GM19463 (cell line): Measurements from ENCODE around the gene TBX22.
"Not testable (repeated sequence)": the region's sequence is repeated elsewhere in the genome, so short reads cannot be mapped to it uniquely, and the experiment has no call there.

ENCODE experiments used
- ATAC-seq: cut with Tn5 transposase; IDR thresholded peaks from one replicate; pipeline ENCODE4 v1.9.1; 2021; ENCODE audit warnings: mild to moderate bottlenecking, moderate library complexity; ENCODE audit not compliant: unreplicated experiment

Gene TBX22, protein sequence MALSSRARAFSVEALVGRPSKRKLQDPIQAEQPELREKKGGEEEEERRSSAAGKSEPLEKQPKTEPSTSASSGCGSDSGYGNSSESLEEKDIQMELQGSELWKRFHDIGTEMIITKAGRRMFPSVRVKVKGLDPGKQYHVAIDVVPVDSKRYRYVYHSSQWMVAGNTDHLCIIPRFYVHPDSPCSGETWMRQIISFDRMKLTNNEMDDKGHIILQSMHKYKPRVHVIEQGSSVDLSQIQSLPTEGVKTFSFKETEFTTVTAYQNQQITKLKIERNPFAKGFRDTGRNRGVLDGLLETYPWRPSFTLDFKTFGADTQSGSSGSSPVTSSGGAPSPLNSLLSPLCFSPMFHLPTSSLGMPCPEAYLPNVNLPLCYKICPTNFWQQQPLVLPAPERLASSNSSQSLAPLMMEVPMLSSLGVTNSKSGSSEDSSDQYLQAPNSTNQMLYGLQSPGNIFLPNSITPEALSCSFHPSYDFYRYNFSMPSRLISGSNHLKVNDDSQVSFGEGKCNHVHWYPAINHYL

DNA sequence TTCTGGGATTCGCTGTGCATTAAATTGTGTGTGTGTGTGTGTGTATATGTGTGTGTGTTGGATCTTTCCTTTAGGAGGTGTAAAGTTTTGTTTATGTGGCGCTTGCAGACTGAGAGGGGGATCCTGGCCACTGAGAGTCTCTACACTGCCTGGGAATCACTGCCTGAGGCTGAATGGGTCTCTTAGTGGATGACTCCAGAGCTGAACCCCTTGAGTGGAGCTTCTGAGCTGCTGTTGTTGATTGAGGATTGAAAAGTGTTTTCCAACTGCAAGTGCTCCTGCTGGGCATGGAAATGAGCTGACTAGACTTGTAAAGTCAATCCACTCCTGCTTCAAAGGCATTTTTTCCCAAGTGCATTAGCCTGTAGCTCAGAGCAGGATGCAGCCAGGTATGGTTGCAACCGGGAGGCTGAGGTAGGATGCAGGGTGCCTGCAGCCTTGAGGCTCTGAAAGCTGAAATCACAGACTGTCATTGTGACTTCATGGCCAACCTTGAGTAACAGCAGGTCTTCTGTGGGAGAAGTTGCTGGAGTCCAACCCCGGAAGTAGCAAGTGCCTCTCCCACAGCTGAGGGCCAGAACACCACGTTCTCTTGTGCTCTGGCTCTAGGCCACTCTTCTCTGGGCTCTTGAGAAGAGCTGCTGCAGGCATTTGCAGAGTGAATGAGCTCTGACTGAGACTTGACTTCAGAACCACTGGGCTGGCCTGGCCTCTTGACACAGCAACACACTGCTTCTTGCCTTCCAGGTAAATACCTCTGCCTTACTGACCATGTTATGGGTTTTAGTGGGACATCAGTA lies at the start of gene TBX22:
TBX22 (plus strand) TSS at position 613 of the 800 bp plus-strand sequence. CDS start 7,517 bp downstream, outside the sequence.
- no peak for ATAC-seq

DNA sequence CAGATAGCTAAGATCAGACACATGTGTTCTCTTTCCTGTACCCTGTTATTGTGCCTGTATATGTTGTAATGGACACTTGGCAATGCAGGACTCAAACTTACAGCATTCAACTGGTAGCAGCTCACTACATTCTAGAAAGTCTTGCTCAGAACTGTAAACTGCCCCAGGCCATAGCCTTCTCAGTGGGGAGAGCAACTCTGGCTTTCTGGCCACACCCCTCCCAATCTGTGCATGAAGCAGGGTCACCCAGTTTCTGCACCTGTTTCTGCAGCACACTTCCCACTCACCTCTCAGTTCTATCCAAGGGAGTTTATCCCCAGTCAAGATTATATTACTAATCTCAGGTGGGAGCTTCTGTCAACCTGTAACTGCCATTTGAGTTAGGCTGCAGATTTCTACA lies 38.9 kb upstream of the TBX22 start:
- no peak for ATAC-seq

DNA sequence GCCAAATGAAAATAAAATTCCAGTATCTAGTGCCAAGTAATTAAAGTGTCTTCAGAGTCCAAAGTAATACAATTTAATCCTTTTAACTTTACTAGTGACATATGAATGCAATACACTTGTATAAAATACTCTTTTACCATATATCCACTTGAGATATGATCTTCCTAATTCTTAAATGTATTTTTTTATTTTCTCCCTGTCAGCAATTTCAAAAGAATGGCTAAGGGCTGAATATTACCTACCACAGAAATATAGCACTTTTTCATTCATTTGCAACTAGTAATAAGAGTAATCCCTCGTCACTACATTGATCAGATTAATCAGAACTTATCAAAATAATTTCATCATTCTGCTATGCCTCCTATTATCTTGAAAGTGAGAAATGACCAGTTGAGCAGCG lies 10.1 kb upstream of the TBX22 start:
- ATAC-seq: no peak

DNA sequence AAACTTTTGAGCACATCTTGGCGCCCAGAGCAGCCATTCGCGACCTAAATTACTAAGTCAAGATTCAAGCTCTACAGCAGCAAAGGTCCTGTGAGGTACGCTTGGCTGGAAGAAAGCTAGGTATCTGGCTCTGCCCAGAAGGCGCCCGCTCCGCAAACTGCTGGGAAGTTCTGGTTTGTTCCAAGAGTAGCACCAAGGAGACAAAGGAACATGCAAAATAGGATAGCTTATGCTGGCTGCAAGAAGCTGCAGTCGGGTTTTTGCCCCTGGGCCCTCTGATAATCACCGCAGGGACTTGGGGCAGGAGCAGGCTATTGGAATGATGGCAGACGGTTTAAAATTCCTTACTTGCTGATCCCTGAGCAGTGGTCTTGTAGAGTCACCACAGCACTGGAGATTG lies 3.0 kb upstream of the TBX22 start:
- no peak for ATAC-seq

DNA sequence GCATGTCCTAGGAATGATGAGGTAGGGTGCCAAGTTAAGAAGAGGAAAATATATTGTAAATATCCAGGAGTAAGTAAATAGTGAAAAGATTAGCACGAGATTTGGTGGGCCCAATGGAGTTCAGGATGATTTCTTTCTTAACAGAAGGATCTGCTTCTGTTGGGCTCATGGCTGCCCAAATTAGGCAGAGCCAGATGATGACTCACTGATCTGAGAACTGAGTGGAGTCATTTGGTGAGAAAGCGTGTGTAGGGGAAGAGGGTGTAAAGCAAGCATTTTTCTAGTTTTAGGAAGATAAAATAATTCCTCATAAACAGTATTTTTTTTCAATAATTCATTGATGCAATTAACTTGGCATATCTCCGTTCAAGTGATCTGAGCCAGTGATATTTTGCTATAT lies 1.6 kb downstream of the TBX22 start:
- no peak for ATAC-seq

DNA sequence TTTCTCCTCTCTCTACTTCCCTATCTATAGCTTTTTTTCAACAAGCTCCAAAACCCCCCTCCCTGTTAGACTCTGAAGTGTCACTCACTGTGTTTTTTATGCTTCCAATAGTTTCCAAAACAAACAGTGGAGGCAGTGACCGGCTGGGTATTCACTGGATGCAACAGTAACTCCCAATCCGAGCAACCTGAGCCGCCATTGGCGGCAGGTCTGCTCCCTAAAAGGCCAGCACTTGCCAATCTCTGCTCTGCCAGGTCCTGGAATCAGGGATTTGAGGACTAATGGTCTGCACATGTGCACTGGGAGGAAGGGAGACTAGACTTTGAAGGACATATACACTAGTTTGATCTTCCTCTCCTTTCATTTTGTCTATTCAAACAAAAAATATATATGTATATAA lies 7.1 kb downstream of the TBX22 start:
- ATAC-seq: no peak

DNA sequence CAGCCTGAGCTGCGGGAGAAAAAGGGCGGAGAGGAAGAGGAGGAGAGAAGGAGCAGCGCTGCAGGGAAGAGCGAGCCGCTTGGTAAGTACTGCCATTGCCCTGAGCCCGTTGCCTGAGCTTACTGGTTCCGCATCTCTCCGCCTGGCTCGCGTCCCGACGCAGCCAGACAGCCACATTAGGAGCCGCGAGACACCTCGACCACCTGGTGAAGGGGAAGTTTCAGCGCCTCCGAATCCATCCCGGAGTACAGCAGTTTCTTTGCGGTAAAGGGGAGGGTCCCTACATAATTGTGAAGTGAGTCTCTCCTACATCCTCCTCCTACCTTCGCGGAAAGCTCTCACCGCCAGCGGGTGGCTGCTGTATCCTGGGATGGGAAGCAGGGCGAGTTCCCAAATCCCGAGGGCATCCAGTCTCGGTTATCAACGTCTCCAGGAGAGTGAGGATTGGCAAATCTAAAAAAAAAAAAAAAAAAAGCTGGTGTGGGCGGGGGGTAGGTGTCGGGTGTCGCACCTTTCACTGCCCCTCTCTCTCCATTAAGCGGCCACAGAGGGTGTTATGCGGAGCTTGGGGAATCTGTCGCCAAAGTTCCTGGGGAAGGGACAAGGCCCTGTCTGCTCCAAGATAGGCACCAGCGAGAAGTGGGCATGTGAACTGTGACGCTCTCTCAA lies 7.9 kb downstream of the TBX22 start:
- no peak for ATAC-seq

DNA sequence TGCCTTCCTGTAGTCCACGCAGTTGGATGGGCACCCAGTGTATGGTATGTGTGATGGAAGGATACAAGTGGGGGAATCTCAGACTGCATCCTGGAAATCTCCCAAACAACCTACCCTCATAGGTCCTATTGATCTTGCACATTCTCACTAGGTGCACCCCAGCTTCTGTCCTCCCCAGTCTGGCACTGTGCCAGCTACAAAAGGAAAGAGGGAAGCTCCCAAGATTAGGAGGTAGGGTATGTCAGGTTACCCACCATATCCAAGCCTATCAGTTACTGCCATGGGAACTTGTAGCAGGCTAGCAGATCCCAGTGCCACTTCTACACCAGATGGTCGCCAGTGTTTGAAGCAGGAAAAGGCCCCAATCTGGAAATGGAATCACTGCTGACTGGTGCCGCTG lies 11.6 kb downstream of the TBX22 start:
- ATAC-seq: no peak

DNA sequence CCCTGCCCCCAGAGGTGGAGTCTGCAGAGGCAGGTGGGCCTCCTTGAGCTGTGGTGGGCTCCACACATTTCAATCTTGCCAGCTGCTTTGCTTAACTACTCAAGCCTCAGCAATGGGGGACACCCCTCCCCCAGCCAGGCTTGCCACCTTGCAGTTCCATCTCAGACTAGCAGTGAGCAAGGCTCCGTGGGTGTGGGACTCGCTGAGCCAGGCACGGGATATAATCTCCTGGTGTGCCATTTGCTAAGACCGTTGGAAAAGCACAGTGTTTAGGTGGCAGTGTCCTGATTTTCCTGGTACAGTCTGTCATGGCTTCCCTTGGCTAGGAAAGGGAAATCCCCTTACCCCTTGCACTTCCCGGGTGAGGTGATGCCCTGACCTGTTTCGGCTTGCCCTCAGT lies 51.6 kb downstream of the TBX22 start:
- not testable (repeated sequence) for ATAC-seq

DNA sequence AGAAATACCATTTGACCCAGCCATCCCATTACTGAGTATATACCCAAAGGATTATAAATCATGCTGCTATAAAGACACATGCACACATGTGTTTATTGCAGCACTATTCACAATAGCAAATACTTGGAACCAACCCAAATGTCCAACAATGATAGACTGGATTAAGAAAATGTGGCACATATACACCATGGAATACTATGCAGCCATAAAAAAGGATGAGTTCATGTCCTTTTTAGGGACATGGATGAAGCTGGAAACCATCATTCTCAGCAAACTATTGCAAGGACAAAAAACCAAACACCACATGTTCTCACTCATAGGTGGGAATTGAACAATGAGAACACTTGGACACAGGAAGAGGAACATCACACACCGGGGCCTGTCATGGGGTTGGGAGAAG lies 61.1 kb downstream of the TBX22 start:
- ATAC-seq: not testable (repeated sequence)
